A673 (cell line): ENCODE measurements around the gene ISCU.

Experiments
- EZH2 ChIP-seq: fragments of 200-600 bp; sonication (generic); IDR thresholded peaks from 2 replicates; pipeline ENCODE4 v1.6.1; 2017; ENCODE audit warnings: borderline replicate concordance, low read depth, mild to moderate bottlenecking, mixed read lengths, antibody characterized with exemption, low read length; ENCODE audit not compliant: poor library complexity, severe bottlenecking
- TF ChIP-seq, protein P1 (sequence below): fragments of 300-800, 200-600 bp; sonication (generic); conservative IDR thresholded peaks from 2 replicates; pipeline ENCODE4 v1.5.1; 2017; ENCODE audit warnings: low read depth, mild to moderate bottlenecking, antibody characterized with exemption, low read length, moderate library complexity, mixed read lengths

DNA sequence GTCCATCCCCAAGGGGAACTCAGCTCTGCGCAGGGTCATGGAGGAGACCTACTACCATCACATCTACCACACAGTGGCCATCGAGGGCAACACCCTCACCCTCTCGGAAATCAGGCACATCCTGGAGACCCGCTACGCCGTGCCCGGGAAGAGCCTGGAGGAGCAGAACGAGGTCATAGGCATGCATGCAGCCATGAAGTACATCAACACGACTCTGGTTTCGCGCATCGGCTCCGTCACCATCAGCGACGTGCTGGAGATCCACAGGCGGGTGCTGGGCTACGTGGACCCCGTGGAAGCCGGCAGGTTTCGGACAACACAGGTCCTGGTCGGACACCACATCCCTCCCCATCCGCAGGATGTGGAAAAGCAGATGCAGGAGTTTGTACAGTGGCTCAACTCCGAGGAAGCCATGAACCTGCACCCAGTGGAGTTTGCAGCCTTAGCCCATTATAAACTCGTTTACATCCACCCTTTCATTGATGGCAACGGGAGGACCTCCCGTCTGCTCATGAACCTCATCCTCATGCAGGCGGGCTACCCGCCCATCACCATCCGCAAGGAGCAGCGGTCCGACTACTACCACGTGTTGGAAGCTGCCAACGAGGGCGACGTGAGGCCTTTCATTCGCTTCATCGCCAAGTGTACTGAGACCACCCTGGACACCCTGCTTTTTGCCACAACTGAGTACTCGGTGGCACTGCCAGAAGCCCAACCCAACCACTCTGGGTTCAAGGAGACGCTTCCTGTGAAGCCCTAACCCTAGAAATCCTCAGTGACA lies 43.5 kb upstream of the ISCU start:
- no peak for TF ChIP-seq EZH2
- TF ChIP-seq, protein P1, sequence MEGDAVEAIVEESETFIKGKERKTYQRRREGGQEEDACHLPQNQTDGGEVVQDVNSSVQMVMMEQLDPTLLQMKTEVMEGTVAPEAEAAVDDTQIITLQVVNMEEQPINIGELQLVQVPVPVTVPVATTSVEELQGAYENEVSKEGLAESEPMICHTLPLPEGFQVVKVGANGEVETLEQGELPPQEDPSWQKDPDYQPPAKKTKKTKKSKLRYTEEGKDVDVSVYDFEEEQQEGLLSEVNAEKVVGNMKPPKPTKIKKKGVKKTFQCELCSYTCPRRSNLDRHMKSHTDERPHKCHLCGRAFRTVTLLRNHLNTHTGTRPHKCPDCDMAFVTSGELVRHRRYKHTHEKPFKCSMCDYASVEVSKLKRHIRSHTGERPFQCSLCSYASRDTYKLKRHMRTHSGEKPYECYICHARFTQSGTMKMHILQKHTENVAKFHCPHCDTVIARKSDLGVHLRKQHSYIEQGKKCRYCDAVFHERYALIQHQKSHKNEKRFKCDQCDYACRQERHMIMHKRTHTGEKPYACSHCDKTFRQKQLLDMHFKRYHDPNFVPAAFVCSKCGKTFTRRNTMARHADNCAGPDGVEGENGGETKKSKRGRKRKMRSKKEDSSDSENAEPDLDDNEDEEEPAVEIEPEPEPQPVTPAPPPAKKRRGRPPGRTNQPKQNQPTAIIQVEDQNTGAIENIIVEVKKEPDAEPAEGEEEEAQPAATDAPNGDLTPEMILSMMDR = no peak
